Measurements from ENCODE around the gene NEGR1.
A peak's percentile ranks its signal among the peaks of the same experiment; 100 is the strongest.

Gene NEGR1

DNA sequence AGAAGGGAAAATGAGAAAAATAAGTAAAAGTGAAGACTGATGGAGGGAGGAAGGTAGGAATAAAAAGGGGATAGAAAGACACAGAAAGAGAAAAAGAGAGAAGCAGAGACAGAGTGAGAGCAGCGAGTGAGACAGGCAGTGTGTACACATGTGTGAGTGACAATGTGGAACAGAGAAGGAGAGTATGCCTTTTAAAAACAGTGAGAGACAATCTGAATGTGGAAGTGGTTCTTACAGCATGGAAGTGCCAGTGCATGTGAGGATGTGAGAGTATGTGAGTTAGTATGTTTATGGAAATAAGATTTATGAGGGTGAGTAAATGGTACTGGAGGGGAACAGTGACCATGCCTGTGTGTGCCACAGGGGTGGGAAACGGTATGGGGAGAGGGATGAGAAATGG, 1.2 kb downstream of the NEGR1 start:
- TF ChIP-seq, protein P1, sequence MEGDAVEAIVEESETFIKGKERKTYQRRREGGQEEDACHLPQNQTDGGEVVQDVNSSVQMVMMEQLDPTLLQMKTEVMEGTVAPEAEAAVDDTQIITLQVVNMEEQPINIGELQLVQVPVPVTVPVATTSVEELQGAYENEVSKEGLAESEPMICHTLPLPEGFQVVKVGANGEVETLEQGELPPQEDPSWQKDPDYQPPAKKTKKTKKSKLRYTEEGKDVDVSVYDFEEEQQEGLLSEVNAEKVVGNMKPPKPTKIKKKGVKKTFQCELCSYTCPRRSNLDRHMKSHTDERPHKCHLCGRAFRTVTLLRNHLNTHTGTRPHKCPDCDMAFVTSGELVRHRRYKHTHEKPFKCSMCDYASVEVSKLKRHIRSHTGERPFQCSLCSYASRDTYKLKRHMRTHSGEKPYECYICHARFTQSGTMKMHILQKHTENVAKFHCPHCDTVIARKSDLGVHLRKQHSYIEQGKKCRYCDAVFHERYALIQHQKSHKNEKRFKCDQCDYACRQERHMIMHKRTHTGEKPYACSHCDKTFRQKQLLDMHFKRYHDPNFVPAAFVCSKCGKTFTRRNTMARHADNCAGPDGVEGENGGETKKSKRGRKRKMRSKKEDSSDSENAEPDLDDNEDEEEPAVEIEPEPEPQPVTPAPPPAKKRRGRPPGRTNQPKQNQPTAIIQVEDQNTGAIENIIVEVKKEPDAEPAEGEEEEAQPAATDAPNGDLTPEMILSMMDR (conservative IDR thresholded peaks at IDR 0.05; ENCODE audit: low read depth, low read length) = no peak
- peak; percentile 2 for DNase-seq (ENCODE audit: low read depth)
- H3K4me3 ChIP-seq (ENCODE audit: low read depth, low read length) = no peak overlapping the region

DNA sequence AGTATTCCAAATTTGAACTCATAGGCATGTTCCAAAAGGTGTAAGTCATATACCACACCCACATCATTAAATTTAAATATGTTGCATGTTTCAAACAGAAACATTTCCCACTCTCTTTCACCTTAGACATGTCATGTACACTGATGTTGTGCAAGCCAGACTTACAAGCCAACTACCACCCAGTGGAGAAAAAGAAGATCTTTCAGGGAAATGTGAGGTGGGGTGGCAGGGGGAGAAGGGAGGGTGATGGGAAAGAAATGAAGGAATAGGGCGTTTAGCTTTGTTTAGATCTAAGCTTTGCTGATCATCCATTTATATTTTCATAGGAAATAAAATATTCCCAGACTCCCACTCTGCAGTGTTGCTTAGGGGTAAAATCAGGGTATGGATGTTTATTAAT, 1.6 kb downstream of the NEGR1 start:
- peak; percentile 3 for DNase-seq (ENCODE audit: low read depth)
- no peak overlapping the region for H3K4me3 ChIP-seq (ENCODE audit: low read depth, low read length)
- TF ChIP-seq, protein P1 (conservative IDR thresholded peaks at IDR 0.05; ENCODE audit: low read depth, low read length) = no peak

DNA sequence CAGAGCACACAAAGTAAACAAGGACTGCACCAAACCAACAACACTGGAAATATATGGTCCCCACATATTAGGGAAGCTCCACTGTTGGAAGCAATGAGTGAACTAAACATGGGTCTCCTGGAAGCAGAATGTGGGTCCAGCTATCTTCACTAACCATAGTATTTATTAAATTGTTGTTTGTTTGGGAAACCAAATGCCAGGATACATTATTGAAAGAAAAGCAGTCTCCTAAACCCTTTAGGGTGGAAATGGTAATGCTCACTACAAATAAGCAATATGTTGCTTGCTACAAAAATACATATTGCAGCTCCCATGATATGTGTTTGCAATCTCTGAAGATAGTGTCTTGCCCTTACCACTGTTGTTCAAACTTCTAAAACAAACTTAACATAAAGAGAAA, 2.2 kb downstream of the NEGR1 start:
- no peak for DNase-seq (ENCODE audit: low read depth)
- no peak overlapping the region for H3K4me3 ChIP-seq (ENCODE audit: low read depth, low read length)
- TF ChIP-seq, protein P1 (conservative IDR thresholded peaks at IDR 0.05; ENCODE audit: low read depth, low read length) = no peak

GRCh38 chr1:72278461-72278860, 3.9 kb downstream of the NEGR1 start:
- no peak for DNase-seq (ENCODE audit: low read depth)
- TF ChIP-seq, protein P1 (conservative IDR thresholded peaks at IDR 0.05; ENCODE audit: low read depth, low read length) = no peak
- no peak overlapping the region for H3K4me3 ChIP-seq (ENCODE audit: low read depth, low read length)

- no peak for DNase-seq (ENCODE audit: low read depth)
- no peak overlapping the region for H3K4me3 ChIP-seq (ENCODE audit: low read depth, low read length)
- TF ChIP-seq, protein P1 (conservative IDR thresholded peaks at IDR 0.05; ENCODE audit: low read depth, low read length) = no peak
Observed at GRCh38 chr1:72271555-72272085, 10.7 kb downstream of the NEGR1 start.

DNA sequence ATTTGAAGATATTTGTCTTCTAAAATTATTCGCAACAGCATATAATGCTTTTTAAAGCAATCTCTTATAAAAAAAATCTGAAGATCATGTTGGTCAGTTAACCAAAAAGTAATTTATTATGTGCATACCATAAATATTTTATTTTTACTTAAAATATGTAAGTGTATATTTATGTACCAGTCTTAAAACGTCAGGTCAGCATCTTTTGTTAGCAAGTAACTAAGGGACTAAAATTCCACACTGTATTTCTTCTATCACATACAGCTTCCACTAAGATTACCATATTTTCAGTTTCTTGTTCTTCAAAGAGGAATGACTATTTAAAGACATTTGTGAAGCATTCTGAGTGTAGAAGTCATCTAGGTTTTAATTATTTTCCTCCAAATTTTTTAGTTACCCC, 19.6 kb downstream of the NEGR1 start:
- TF ChIP-seq, protein P1 (conservative IDR thresholded peaks at IDR 0.05; ENCODE audit: low read depth, low read length) = no peak
- DNase-seq (ENCODE audit: low read depth) = no peak

DNA sequence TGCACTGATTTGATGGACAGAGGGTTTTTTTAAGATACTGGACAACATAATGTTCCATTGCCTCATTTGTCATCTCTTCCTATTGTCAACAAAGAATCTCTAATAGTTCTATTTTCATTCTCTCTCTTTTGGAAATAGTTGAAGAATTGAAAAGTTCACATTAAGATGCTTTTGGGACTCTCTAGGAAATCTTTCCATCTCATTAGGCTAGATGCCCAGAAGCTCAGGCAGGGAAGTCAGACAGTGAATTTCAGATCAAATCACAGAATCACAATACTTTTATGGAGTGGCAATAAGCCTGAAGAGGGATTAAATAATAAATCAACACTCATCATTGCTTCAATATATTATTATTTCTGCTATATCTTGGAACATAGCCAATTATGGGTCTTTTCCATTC, 29.2 kb downstream of the NEGR1 start:
- DNase-seq (ENCODE audit: low read depth) = no peak
- H3K4me3 ChIP-seq (ENCODE audit: low read depth, low read length) = no peak overlapping the region
- TF ChIP-seq, protein P1 (conservative IDR thresholded peaks at IDR 0.05; ENCODE audit: low read depth, low read length) = no peak

More for the DNA sequence above, 19.6 kb downstream of the NEGR1 start:
- no peak overlapping the region for H3K4me3 ChIP-seq (ENCODE audit: low read depth, low read length)

Data from choroid plexus epithelial cell (primary cell).